ENCODE measurements around the gene CTSW.

DNA sequence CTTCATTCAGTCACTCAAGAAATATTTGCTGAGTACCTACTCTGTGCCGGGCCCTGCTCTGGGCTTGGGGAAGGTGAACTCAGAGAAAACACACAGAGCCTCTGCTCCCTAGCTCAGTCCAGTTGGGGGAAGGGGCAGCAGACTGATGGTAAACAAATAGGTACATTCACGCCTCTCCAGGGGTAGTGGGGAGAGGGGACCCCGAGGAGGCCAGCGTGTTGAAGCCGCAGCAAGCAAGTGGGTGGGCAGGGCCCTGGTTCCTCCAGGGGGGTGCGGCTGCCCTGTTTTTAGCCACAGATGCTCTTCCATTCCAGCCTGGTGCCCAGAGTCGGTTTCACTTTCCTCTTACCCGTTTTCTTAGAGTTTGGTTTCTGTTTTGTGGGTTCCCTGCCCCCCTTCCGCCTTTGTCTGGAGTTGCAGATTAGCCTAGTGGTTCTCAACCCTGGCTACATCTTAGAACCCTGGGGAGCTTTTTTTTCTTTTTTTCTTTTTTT lies 48.3 kb downstream of the CTSW start:
- TF ChIP-seq POLR2AphosphoS5 (IDR thresholded peaks at IDR 0.05; ENCODE audit: borderline replicate concordance, low read depth, low read length) (no peak), EZH2 (IDR thresholded peaks at IDR 0.05) (no peak)
